ENCODE measurements around the gene OXSR1.
"Not testable (repeated sequence)": the region's sequence is repeated elsewhere in the genome, so short reads cannot be mapped to it uniquely, and the experiment has no call there.

Gene OXSR1

GRCh38 chr3:38128303-38128655, 37.1 kb upstream of the OXSR1 start:
- no peak for DNase-seq (ENCODE audit: low spot score)

GRCh38 chr3:38129058-38129457, 36.3 kb upstream of the OXSR1 start:
- no peak for DNase-seq (ENCODE audit: low spot score)

- no peak for DNase-seq (ENCODE audit: low spot score)
These were observed 34.7 kb upstream of the OXSR1 start for GRCh38 chr3:38130631-38131065.

GRCh38 chr3:38131621-38132369, 33.5 kb upstream of the OXSR1 start:
- no peak for DNase-seq (ENCODE audit: low spot score)

- no peak for DNase-seq (ENCODE audit: low spot score)
These were observed 32.2 kb upstream of the OXSR1 start for GRCh38 chr3:38133209-38133556.

GRCh38 chr3:38133557-38134405, 31.6 kb upstream of the OXSR1 start:
- DNase-seq (ENCODE audit: low spot score): no peak

- DNase-seq (ENCODE audit: low spot score): not testable (repeated sequence)
These were observed 30.7 kb upstream of the OXSR1 start for GRCh38 chr3:38134517-38135143.

- not testable (repeated sequence) for DNase-seq (ENCODE audit: low spot score)
These were observed 29.6 kb upstream of the OXSR1 start for GRCh38 chr3:38135621-38136277.

- peak; percentile 46 for DNase-seq (ENCODE audit: low spot score)
These were observed 29.0 kb upstream of the OXSR1 start for GRCh38 chr3:38136393-38136776.

GRCh38 chr3:38136777-38137614, 28.3 kb upstream of the OXSR1 start, which contains the start of gene ACAA1:
ACAA1 (minus strand) TSS chr3:38137127; CDS start chr3:38137035, 92 bp downstream.
- DNase-seq (ENCODE audit: low spot score): peak; percentile 98

- no peak for DNase-seq (ENCODE audit: low spot score)
These were observed 27.6 kb upstream of the OXSR1 start for GRCh38 chr3:38137615-38138348.

GRCh38 chr3:38138349-38139190, 26.8 kb upstream of the OXSR1 start, which contains the start of gene MYD88:
MYD88 (plus strand) TSS chr3:38138661; CDS start chr3:38138701, 40 bp downstream.
- DNase-seq (ENCODE audit: low spot score): peak; percentile 69

GRCh38 chr3:38139191-38139590, 26.1 kb upstream of the OXSR1 start:
- no peak for DNase-seq (ENCODE audit: low spot score)

- no peak for DNase-seq (ENCODE audit: low spot score)
These were observed 25.7 kb upstream of the OXSR1 start for GRCh38 chr3:38139652-38140051.

GRCh38 chr3:38140326-38141172, 24.8 kb upstream of the OXSR1 start:
- no peak for DNase-seq (ENCODE audit: low spot score)

- DNase-seq (ENCODE audit: low spot score): no peak
These were observed 24.0 kb upstream of the OXSR1 start for GRCh38 chr3:38141173-38141951.

- no peak for DNase-seq (ENCODE audit: low spot score)
These were observed 23.4 kb upstream of the OXSR1 start for GRCh38 chr3:38141952-38142273.

- no peak for DNase-seq (ENCODE audit: low spot score)
These were observed 22.4 kb upstream of the OXSR1 start for GRCh38 chr3:38142959-38143358.
